Measurements from ENCODE around the gene MYPN. TPM values are rescaled to one million over a fixed set of nuclear protein-coding genes. Genes with fewer than 3 reads are reported as not detected.
A peak's percentile ranks its signal among the peaks of the same experiment; 100 is the strongest.
"Not testable (repeated sequence)": the region's sequence is repeated elsewhere in the genome, so short reads cannot be mapped to it uniquely, and the experiment has no call there.

The MYPN gene
- total RNA-seq, 1 experiment from 2014 or later: not detected

DNA sequence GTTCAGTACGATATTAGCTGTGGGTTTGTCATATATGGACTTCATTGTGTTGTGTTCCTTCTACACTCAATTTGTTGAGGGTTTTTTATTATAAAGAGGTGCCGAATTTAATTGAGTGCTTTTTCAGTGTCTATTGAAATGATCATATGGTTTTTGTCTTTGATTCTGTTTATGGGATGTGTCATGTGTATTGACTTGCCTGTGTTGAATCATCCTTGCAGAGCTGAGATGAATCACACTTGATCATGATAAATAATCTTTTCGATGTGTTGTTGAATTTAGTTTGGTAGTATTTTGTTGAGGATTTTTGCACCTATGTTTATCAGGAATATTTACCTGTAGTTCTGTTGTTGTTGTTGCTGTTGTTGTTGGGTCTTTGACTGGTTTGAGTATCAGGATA, 82.8 kb downstream of the MYPN start:
- Histone ChIP-seq H3K4me3 (ENCODE audit: insufficient read depth, low read depth, low read length) (no peak overlapping the region), H3K27me3 (ENCODE audit: control insufficient read depth, insufficient read depth, low read length) (no peaks in the 10 kb centered on the region), H3K36me3 (replicated peaks; ENCODE audit: control insufficient read depth, insufficient read depth, low read length) (no peaks in the 10 kb centered on the region)
- no peak for DNase-seq

DNA sequence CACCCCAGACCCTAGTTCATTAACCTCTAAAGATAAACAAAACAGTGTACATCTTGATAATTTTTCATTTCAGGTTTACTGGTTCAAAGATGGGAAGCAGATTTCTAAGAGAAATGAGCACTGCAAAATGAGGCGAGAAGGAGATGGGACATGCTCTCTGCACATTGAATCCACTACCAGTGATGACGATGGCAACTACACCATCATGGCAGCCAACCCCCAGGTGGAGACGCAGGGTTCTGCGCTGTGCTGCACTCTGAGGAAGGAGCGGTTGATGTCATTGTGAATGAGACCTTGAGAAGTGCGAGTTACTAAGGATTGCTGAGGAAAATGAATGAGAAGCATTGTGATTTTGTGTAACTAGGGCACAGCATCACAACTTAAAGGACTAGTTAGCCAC, 85.0 kb downstream of the MYPN start:
- no peaks in the 10 kb centered on the region for H3K36me3 ChIP-seq (replicated peaks; ENCODE audit: control insufficient read depth, insufficient read depth, low read length)

DNA sequence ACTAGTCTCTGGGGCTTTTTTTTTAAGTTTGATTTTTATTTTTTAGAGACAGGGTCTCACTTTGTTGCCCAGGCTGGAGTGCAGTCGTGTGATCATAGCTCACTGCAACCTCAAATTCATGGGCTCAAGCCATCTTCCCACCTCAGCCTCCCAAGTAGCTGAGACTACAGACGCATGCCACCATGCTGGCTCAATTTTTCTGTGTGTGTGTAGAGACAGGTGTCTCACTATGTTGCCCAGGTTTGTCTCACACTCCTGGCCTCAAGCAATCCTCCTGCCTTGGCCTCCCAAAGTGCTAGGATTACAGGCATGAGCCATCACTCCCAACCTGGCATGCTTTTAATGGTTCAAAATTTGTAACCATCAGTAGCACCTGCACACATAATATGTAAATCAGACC, 86.5 kb downstream of the MYPN start:
- not testable (repeated sequence) for H3K27me3 ChIP-seq (ENCODE audit: control insufficient read depth, insufficient read depth, low read length); H3K36me3 ChIP-seq (replicated peaks; ENCODE audit: control insufficient read depth, insufficient read depth, low read length); H3K4me3 ChIP-seq (ENCODE audit: insufficient read depth, low read depth, low read length); DNase-seq

More for the DNA sequence above, 85.0 kb downstream of the MYPN start:
- H3K27me3 ChIP-seq (ENCODE audit: control insufficient read depth, insufficient read depth, low read length): no peaks in the 10 kb centered on the region
- H3K4me3 ChIP-seq (ENCODE audit: insufficient read depth, low read depth, low read length): no peak overlapping the region
- no peak for DNase-seq

DNA sequence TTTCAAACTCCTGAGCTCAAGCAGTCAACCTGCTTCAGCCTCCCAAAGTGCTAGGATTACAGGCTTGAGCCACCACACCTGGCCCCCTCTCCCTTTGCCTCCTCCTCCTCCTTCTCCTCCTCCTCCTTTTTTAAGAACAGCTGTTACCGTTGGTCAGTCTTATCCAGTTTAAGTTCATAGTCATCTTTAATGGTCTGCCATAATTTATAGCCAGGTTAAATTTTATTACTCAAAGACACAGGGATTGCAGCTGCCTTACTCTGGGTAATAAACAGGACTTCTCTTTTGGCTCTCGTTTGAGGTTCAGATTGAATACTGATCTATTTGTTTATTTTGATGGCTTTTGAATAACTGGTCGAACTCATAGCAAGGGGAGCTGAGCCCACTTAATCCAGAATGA, 87.4 kb downstream of the MYPN start:
- H3K36me3 ChIP-seq (replicated peaks; ENCODE audit: control insufficient read depth, insufficient read depth, low read length): no peaks in the 10 kb centered on the region
- no peak for DNase-seq
- H3K4me3 ChIP-seq (ENCODE audit: insufficient read depth, low read depth, low read length): no peak overlapping the region
- no peaks in the 10 kb centered on the region for H3K27me3 ChIP-seq (ENCODE audit: control insufficient read depth, insufficient read depth, low read length)

DNA sequence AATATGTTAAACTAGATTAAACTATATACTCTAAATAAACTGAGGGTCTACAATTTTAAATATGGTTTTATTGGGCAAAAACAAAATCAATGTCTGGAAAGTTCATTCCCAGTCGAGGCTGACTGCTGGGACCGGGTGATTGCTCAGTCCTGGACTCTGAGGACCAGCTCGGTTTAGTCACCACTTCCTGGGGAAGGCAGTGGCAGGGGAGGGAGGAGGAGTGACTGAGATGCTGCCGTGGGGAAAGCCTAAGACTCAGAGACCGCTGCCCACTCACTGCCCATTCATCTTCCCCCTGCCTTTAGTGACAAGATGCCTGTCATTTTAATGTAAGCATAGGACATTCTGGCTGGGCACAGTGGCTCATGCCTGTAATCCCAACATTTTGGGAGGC, 93.7 kb downstream of the MYPN start:
- Histone ChIP-seq H3K36me3 (replicated peaks; ENCODE audit: control insufficient read depth, insufficient read depth, low read length) (no peaks in the 10 kb centered on the region), H3K4me3 (ENCODE audit: insufficient read depth, low read depth, low read length) (no peak overlapping the region), H3K27me3 (ENCODE audit: control insufficient read depth, insufficient read depth, low read length) (no peaks in the 10 kb centered on the region)
- DNase-seq: no peak

- Histone ChIP-seq H3K27me3 (ENCODE audit: control insufficient read depth, insufficient read depth, low read length) (no peaks in the 10 kb centered on the region), H3K4me3 (ENCODE audit: insufficient read depth, low read depth, low read length) (no peak overlapping the region), H3K36me3 (replicated peaks; ENCODE audit: control insufficient read depth, insufficient read depth, low read length) (no peaks in the 10 kb centered on the region)
- DNase-seq: peak; percentile 67
These were observed 99.2 kb downstream of the MYPN start for GRCh38 chr10:68208424-68209042.

DNA sequence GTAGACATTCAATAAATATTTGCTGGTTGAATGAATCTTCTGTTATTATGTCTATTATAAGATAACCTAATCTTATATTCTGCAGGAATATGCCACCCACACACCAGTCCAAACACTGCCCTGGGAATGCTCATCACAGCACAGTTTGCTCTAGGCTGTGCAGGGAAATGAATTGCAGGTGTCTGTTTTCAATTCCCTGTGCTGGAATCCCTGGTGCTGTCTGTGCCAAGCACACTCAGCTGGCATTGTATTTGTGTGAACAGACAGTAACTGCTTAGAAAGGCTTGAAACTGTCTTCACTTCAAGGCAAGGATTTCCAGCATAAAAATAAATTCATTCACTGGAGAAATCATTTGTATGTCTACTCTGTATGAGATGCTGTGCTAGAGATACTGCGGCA, 102.4 kb downstream of the MYPN start:
- Histone ChIP-seq H3K36me3 (replicated peaks; ENCODE audit: control insufficient read depth, insufficient read depth, low read length) (no peaks in the 10 kb centered on the region), H3K27me3 (ENCODE audit: control insufficient read depth, insufficient read depth, low read length) (no peaks in the 10 kb centered on the region), H3K4me3 (ENCODE audit: insufficient read depth, low read depth, low read length) (no peak overlapping the region)
- no peak for DNase-seq

GRCh38 chr10:68212721-68213352, 103.5 kb downstream of the MYPN start:
- Histone ChIP-seq H3K27me3 (ENCODE audit: control insufficient read depth, insufficient read depth, low read length) (no peaks in the 10 kb centered on the region), H3K36me3 (replicated peaks; ENCODE audit: control insufficient read depth, insufficient read depth, low read length) (no peaks in the 10 kb centered on the region), H3K4me3 (ENCODE audit: insufficient read depth, low read depth, low read length) (no peak overlapping the region)
- peak; percentile 19 for DNase-seq

- no peak for DNase-seq
- H3K36me3 ChIP-seq (replicated peaks; ENCODE audit: control insufficient read depth, insufficient read depth, low read length): no peaks in the 10 kb centered on the region
- no peak overlapping the region for H3K4me3 ChIP-seq (ENCODE audit: insufficient read depth, low read depth, low read length)
- no peaks in the 10 kb centered on the region for H3K27me3 ChIP-seq (ENCODE audit: control insufficient read depth, insufficient read depth, low read length)
These were observed 109.5 kb downstream of the MYPN start for GRCh38 chr10:68218786-68219185.

- Histone ChIP-seq H3K36me3 (replicated peaks; ENCODE audit: control insufficient read depth, insufficient read depth, low read length) (no peaks in the 10 kb centered on the region), H3K27me3 (ENCODE audit: control insufficient read depth, insufficient read depth, low read length) (no peaks in the 10 kb centered on the region), H3K4me3 (ENCODE audit: insufficient read depth, low read depth, low read length) (no peak overlapping the region)
- DNase-seq: no peak
These were observed 111.9 kb downstream of the MYPN start for GRCh38 chr10:68221196-68221595.

GRCh38 chr10:68222391-68222790, 113.1 kb downstream of the MYPN start:
- H3K27me3 ChIP-seq (ENCODE audit: control insufficient read depth, insufficient read depth, low read length): no peaks in the 10 kb centered on the region
- no peak overlapping the region for H3K4me3 ChIP-seq (ENCODE audit: insufficient read depth, low read depth, low read length)
- DNase-seq: no peak
- no peaks in the 10 kb centered on the region for H3K36me3 ChIP-seq (replicated peaks; ENCODE audit: control insufficient read depth, insufficient read depth, low read length)

DNA sequence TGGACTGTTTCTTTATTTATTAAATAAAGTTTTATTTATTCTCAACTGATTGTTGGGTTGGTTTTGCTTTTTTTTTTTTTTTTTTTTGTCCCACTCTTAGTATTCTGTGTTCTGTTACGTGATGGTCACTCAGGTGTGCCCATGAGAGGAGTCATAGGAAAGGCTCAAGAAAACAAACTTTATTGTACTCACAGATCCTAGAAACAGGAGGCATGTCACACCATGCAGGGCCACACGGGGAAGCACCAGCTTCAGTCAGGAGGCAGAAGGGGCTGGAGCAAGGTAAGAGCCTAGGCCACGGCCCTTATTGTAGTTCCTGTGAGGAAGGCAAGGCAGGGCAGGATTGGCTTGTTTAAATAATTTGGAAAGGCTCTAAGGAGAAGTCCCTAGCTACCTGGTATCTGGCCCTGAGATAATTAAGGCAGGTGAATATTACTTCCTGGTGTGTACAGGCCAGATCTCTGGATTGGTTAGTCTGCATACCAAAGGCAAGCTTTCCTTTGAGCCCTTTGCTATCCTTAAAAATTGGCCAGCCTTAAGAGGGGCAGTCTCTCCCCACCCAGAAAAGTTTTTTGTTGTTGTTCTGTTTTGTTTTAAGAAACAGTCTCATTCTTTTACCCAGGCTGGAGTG, 114.4 kb downstream of the MYPN start:
- no peak overlapping the region for H3K4me3 ChIP-seq (ENCODE audit: insufficient read depth, low read depth, low read length)
- DNase-seq: peak; percentile 64
- H3K27me3 ChIP-seq (ENCODE audit: control insufficient read depth, insufficient read depth, low read length): no peaks in the 10 kb centered on the region
- H3K36me3 ChIP-seq (replicated peaks; ENCODE audit: control insufficient read depth, insufficient read depth, low read length): no peaks in the 10 kb centered on the region

DNA sequence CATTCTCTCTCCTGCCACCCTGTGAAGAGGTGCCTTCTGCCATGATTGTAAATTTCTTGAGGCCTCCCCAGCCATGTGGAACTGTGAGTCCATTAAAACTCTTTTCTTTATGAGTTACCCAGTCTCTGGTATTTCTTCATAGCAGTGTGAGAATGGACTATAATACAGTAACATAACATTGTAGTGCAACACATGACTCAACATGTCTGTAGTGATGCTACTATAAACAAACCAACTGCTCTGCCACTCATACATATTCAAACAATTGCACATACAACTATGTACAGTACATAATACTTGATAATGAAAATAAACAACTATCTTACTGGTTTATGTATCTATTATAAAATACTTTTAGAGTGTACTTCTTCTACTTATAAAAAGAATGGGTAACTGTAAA, 115.5 kb downstream of the MYPN start:
- no peaks in the 10 kb centered on the region for H3K36me3 ChIP-seq (replicated peaks; ENCODE audit: control insufficient read depth, insufficient read depth, low read length)
- no peak for DNase-seq
- H3K4me3 ChIP-seq (ENCODE audit: insufficient read depth, low read depth, low read length): no peak overlapping the region
- H3K27me3 ChIP-seq (ENCODE audit: control insufficient read depth, insufficient read depth, low read length): peaks cover 2% of the 10 kb centered on the region; the same call in 1 of the 2 replicates

DNA sequence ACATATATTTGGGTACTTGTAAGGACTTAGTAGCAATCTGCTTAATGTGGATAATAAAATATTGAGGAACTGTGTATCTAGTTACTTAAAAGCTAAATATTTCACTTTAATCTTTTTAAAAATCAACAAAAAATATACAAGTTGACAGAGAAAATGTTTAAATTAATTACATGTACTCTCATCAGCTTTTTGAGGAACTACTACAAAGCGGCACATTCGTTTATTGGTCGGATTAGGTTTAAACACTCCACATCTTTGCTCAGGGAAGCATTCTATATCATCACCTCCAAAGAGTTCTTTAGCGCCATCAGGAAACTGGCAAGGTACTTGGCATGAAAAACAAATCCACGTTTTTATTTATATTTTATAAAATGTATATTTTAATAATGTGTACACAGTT, 121.0 kb downstream of the MYPN start:
- peaks cover 34% of the 10 kb centered on the region for H3K27me3 ChIP-seq (ENCODE audit: control insufficient read depth, insufficient read depth, low read length)
- no peak for DNase-seq

DNA sequence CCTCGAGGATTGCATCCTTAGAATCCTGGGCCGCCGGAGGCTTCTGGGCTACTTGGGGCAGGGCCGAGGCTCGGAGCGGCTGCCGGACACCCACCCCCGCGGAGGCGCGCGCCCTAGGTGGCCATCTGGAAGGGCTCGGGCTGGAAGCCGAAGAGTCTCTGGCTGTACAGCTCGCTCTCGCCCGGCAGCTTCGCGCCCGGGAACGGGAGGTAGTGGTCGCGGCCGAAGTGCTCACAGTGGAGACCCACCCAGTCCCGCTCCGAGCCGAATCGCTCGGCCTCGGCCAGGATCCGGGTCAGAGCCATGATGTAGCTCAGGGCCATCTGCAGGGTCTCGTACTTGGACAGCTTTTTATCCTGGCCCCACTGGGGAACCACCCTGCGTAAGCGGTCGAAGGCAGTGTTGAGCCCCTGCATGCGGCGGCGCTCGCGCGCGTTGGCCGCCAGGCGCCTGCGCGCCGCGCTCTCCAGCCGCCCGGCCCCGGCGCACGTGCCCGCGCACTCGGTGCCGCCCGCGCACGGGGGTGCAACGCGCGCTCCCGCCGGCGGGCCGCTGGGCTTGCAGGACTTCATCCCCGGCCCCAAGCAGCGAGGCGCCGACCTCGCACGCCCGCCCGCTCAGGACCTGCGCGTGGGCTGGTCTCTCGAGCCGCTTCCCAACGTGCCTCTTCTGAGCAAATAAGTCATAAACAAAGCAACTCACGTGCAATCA, 122.0 kb downstream of the MYPN start:
- Histone ChIP-seq H3K36me3 (replicated peaks; ENCODE audit: control insufficient read depth, insufficient read depth, low read length) (no peaks in the 10 kb centered on the region), H3K27me3 (ENCODE audit: control insufficient read depth, insufficient read depth, low read length) (peaks cover 34% of the 10 kb centered on the region), H3K4me3 (ENCODE audit: insufficient read depth, low read depth, low read length) (peak overlapping the region; percentile 61)
- DNase-seq: peak; percentile 97

More for the DNA sequence above, 121.0 kb downstream of the MYPN start:
- no peaks in the 10 kb centered on the region for H3K36me3 ChIP-seq (replicated peaks; ENCODE audit: control insufficient read depth, insufficient read depth, low read length)
- no peak overlapping the region for H3K4me3 ChIP-seq (ENCODE audit: insufficient read depth, low read depth, low read length)
